HG02943 (cell line): ENCODE measurements around the gene MSI2.

Experiments
- ATAC-seq: cut with Tn5 transposase; IDR thresholded peaks from one replicate; pipeline ENCODE4 v1.9.1; 2021; ENCODE audit warnings: mild to moderate bottlenecking, low read depth, moderate library complexity; ENCODE audit not compliant: unreplicated experiment

MSI2 gene

DNA sequence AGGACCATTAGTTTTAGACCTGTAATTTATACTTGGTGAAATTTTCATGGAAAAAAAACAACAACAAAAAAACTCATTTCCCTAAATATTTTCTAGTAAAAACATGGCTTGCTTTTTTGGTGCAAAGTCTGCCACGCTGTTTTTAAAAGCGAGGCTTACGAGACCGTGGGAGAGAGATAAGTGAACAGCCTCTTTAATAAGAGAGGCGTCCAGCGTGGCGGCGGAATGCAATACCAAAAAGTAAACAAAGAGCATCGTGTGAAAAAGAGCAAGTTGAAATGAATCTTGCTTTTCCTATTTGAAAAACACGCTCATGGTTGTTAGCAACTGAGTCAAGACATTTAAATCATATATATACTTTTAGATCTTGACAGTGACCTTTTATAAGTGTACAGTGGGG, 10.5 kb upstream of the MSI2 start:
- no peak for ATAC-seq

DNA sequence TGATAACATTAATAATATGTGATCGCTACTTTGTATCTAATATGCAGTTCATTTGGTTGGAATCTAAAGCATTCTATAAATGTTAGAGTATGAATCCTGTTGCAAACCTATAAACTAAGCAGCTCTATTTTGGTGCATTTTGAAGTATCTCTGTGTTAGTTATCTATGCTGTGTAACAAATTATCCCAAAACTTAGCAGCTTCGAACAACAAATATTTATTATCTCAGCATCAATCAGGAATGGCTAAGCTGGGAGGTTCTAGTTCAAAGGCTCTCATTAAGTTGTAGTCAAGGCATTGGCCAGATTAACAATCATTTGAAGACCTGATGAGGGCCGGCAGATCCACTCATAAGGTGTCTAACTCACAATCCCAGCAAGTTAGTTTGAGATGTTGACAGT, 10.1 kb upstream of the MSI2 start:
- ATAC-seq = no peak

GRCh38 chr17:57247261-57247660, 9.1 kb upstream of the MSI2 start:
- ATAC-seq = no peak

GRCh38 chr17:57247913-57248312, 8.4 kb upstream of the MSI2 start:
- no peak for ATAC-seq

GRCh38 chr17:57249520-57249919, 6.8 kb upstream of the MSI2 start:
- no peak for ATAC-seq

DNA sequence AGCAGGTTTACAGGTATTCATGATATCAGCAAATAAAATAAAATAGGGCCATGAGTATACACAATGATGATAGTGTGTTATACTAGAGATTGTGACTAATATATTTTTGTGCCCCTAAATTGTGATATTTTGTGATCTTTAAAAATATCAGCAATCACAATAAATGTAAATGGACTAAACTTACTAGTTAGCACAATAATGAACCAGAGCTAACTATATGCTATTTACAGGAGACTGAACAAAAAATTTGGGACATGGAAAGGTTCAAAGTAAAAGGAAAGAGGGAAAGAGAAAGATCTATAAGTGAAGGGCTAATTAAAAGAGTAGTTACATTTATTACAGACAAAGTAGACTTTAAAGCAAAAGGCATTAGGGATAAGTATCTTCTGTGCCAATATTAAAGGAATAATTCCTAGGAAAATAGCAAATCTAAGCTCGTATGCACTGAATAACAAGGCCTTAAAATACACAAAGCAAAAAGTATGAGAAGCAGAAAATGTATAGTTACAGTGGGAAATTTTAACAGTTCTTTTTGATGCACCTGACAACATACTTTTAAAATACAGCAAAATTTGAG, 5.0 kb upstream of the MSI2 start:
- no peak for ATAC-seq

DNA sequence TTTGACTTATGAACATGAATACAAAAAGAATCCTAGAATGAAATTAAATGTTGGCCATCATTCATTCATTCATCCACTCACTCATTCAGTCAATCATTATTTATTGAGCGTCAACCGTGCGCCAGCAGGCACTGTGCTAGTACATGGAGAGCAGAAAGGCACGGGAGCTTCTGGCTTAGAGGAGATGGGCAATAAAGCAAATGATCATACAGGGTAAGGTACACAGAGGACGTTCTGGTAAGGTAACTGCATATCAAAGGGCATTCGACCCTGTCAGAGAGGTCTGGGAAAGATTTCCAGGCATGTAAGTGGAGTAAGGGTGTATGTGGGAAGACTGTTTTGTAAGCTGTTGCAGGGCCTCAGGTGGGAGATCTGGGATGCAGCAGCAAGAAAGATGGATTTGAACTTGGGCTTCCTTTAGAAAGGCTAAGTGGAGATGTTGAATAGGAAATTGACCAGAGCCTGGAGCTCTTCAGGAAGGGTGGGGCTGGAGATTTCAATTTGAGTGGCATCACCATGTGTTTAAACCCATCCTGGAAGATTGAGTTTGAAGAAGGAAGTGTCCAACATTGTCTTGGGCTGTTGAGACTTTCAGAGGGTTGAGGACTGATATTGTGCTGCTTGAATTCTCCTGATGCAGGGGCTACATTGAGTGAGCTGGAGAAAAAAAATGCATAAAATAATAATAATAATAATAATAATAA, 2.8 kb upstream of the MSI2 start:
- no peak for ATAC-seq

- no peak for ATAC-seq
Measured at GRCh38 chr17:57255182-57255775, 1.0 kb upstream of the MSI2 start.

DNA sequence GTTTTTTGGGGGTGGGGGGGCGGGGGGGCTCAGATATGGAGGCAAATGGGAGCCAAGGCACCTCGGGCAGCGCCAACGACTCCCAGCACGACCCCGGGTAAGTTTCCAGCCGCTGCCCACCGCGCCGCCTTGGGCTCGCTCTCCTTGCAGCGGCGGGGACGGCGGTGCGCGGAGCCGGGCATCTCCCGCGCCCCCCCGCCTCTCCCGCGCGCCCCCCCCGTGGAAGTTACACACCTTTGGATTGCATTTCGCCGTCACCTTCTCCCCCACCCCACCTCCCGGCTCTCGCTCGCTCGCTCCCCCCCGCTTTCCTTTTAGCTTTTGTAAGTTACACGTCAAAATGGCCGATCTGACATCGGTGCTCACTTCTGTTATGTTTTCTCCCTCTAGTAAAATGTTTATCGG, 387 bp downstream of the MSI2 start:
- peak; percentile 9 for ATAC-seq

- ATAC-seq = no peak
Measured at GRCh38 chr17:57257195-57257894, 1.0 kb downstream of the MSI2 start.

DNA sequence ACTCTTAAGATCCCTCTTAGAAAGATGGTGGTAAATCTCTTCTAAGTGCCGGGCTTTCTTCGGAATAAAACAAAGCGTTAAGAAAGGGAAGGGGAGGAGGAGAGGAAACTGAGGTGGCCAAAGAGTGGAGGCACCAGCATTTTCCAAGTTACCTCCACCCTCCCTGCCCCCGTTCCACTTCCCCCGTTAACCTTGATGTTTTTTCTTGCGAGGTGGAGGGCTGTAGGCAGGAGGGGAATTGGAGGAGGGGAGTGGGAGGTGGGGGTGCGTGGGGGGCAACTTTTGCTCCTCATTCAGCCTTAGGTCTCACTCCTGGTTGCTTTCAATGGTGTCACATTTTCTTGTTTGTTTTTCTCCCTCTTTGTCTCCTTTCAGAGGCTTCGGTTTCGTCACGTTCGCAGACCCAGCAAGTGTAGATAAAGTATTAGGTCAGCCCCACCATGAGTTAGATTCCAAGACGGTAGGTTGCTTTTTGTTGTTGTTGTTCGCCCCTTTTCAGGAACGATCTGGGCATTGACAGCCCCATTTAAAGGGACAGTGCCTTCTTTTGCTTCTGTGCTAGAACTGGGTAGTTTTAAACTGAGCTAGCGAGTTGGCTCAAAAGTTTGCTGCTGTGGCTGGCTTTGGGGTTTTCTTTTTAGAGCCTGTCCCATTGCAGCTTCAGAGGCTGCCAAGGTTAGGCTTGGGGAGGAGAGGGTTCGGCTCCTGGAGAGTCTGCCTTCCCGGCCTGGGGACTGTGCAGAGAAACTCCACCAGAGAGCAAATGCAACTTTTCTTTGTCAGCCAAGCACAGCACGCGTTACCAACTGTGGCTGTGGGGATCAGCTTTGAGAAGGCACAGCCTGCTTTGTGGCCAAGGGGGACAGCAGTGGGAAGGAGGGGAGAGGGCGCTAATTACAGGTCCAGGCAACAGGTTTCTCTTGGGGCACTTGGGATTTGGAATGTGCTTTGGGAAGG, 1.9 kb downstream of the MSI2 start:
- no peak for ATAC-seq

DNA sequence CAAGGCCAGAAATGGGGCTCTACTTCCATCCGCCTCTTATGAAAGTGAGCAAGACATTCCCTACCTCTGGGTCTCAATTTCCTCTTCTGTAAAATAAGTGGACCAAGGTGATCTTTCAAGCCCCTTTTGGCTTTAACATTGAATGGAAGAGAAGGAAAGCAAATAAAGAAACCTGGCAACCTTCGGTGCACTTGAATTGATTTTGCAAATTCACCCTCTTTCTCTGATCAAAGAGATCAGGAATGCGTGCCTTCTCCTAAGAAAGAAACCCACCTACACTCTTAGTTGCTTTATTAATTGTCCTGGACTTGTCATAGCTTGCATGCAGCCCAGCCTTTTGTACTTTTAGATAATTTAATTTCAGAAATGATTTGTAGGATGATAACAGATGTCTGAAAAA, 3.0 kb downstream of the MSI2 start:
- no peak for ATAC-seq

DNA sequence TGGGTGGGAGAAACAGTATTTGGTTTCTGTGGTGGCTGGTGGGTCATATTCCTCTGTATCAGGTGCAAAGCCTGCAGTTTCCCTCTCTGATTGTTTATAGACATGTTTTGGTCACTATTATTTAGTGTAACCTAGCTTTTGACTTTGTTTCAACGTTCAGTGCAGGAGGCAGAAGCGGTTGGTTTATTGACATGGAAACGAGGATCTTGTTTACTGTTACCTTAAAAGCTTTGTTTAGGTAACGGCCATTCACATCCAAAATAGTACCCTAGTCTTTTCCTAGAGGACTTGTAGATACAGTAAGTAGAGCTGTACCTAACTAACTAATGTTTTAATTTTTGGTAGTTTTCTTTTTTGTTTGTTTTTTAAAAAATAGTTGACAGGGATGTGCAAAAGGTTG, 3.5 kb downstream of the MSI2 start:
- no peak for ATAC-seq

GRCh38 chr17:57260325-57261083, 4.2 kb downstream of the MSI2 start:
- ATAC-seq = no peak

DNA sequence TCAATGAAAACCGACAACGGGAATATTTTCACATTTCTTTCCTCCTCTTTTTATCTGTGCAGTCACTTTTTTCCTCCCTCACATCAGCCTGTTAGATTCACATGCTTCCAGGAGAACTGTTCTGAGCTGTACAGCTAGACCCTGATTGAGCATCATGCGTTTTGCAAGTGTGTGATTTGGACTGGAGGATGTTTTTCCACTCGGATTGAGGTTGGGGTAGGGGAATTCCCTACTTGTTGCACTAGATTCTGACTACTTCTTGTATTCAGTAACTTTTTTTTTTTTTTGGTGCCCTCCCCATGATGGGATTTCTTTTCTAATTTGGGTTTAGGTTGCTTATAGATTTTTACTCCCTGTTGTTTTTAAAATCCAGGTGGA, 4.8 kb downstream of the MSI2 start:
- no peak for ATAC-seq

GRCh38 chr17:57262557-57262956, 6.2 kb downstream of the MSI2 start:
- no peak for ATAC-seq

DNA sequence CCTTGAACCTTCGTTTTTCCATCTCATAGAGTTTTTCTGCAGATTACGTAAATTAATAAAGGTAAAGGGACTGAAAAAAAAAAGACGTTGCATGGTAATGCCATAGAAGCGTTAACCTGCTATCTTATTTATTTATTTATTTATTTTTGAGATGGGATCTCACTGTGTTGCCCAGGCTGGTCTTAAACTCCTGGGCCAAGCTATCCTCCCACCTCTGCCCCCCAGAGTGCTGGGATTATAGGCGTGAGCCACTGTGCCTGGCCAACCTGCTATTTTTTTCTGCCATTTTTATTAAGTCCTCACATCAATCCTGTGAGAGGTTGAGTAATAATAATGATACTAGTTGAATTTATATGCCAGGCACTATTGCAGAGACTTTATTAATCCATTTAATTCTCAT, 7.9 kb downstream of the MSI2 start:
- no peak for ATAC-seq

DNA sequence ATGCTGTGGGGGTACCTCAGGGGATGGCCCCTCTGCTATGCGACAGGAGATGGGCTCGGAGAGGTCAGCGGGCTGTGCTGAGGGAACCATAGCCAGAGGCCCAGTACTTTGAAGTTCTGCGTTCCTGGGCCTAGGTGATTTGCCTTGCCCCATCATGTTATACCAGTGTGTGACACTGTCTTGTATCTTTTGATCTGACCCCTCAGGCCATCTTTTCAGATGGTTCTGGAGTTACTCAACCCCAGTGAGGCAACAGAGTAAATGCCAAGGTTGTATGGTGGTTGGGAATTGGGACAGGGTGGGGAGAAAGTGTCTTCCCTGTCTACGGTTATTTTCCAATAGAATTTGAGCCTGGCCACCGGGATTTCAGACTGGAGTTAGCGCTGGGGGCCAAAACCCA, 8.5 kb downstream of the MSI2 start:
- no peak for ATAC-seq

DNA sequence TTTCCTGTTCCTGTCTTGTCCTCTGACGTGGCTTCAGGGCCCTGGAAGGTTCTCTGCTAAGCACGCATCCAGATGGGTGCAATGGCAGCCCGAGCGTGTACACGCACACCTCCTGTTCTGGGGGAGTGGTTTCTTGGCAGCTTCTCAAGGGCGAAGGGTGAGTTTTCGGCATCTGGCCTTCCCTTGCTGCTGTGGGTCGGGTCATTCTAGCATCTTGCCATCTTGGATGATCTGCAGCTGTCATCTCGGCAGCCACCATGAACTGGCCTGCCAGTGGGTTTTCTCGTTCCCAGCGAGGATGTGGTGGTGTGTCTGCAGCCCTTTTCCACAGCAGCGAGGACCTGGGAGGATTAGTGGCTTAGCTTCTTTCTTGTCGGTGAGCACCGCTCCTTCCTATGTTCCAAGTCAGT, 10.6 kb downstream of the MSI2 start:
- no peak for ATAC-seq

- no peak for ATAC-seq
Measured at GRCh38 chr17:57268181-57268580, 11.9 kb downstream of the MSI2 start.
